HCT116 (cell line): ENCODE measurements around the gene MCTP2. TPM values are rescaled to one million over a fixed set of nuclear protein-coding genes. Genes with fewer than 3 reads are reported as not detected.

Experiments
- ATAC-seq: fragments of 200-7000 bp; cut with Tn5 transposase; 2 replicates; pipeline ENCODE4 v1.9.1; 2020; ENCODE audit warnings: mild to moderate bottlenecking, moderate library complexity
- BruUV-seq: library from RNA; stranded (reverse); fragments of 400-500 nt; replicated peaks from 2 replicates; lab custom pipeline; 2021; lab: Mats Ljungman, UMichigan
- CTCF ChIA-PET: fragments of 300-600 bp; sonication (Branson Sonifier 250); formaldehyde crosslinking; loops from one replicate; lab custom pipeline; 2021; ENCODE audit warnings: antibody characterized with exemption; lab: Charles Lee
- POLR2A ChIA-PET: fragments of 300-600, 350-600 bp; sonication (Branson Sonifier 250); formaldehyde crosslinking; loops from one replicate; lab custom pipeline; 2021; ENCODE audit warnings: antibody characterized with exemption; lab: Charles Lee
- RAD21 ChIA-PET, 2 experiments: fragments of 300-600 bp; sonication (Branson Sonifier 250); formaldehyde crosslinking; loops; one replicate each; lab custom pipeline; 2023; ENCODE audit warnings: low total read pairs in 2 of 2; ENCODE audit not compliant: uncharacterized antibody in 2 of 2, unreplicated experiment in 2 of 2, low non-redundant PET in 1 of 2; lab: Charles Lee
- DNase-seq: peaks from one replicate; pipeline ENCODE4 v3.0.0-alpha.2; 2010; ENCODE audit warnings: low read depth, low spot score
- H2AFZ ChIP-seq: fragments of 200-600 bp; shearing (Covaris generic), sonication (generic); 2 replicates; pipeline ENCODE4 v1.6.1; 2017; ENCODE audit warnings: low read depth, mixed run types, mixed read lengths, antibody characterized with exemption, low read length; ENCODE audit not compliant: poor library complexity, severe bottlenecking
- H3K27ac ChIP-seq: 2 replicates; pipeline ENCODE4 v1.5.1; 2012; ENCODE audit warnings: low read depth, low read length
- H3K27me3 ChIP-seq: fragments of 200-600 bp; sonication (generic); 2 replicates; pipeline ENCODE4 v1.6.1; 2016; ENCODE audit warnings: mixed run types, low read length, mixed read lengths; ENCODE audit not compliant: insufficient read depth
- H3K36me3 ChIP-seq, 2 experiments: fragments of 200-500 bp in 1 of 2; fragments of 200-600 bp in 1 of 2; sonication (Bioruptor generic) in 1 of 2; sonication (generic) in 1 of 2; 2 replicates each; pipeline versions ENCODE4 v1.5.1 to v1.6.1; 2014 to 2016; ENCODE audit warnings: low read length in 2 of 2, inconsistent platforms in 1 of 2, mixed read lengths in 1 of 2, mixed run types in 1 of 2; ENCODE audit not compliant: insufficient read depth in 2 of 2, control insufficient read depth in 1 of 2
- H3K4me1 ChIP-seq, 2 experiments: fragments of 200-600 bp in 1 of 2; sonication (generic) in 1 of 2; 2 replicates each; pipeline versions ENCODE4 v1.5.1 to v1.6.1; 2012 to 2017; ENCODE audit warnings: low read length in 2 of 2, inconsistent platforms in 1 of 2, mild to moderate bottlenecking in 1 of 2, mixed read lengths in 1 of 2, mixed run types in 1 of 2, moderate library complexity in 1 of 2; ENCODE audit not compliant: insufficient read depth in 2 of 2, control insufficient read depth in 1 of 2
- H3K4me2 ChIP-seq: fragments of 200-600 bp; sonication (generic); 2 replicates; pipeline ENCODE4 v1.6.1; 2017; ENCODE audit warnings: mixed run types, low read length, mixed read lengths
- H3K4me3 ChIP-seq, 2 experiments: fragments of 200-600 bp in 1 of 2; sonication (generic) in 1 of 2; replicated peaks in 1 of 2; 2 replicates each; pipeline ENCODE4 v1.5.1; 2011 to 2016; ENCODE audit warnings: low read length in 2 of 2, control low read depth in 1 of 2, low read depth in 1 of 2, mild to moderate bottlenecking in 1 of 2, mixed read lengths in 1 of 2, mixed run types in 1 of 2
- H3K79me2 ChIP-seq: fragments of 200-600 bp; sonication (generic); 2 replicates; pipeline ENCODE4 v1.6.1; 2017; ENCODE audit warnings: mild to moderate bottlenecking, mixed run types, low read length, moderate library complexity, mixed read lengths; ENCODE audit not compliant: insufficient read depth
- H3K9ac ChIP-seq: fragments of 200-600 bp; sonication (generic); 2 replicates; pipeline ENCODE4 v1.6.1; 2016; ENCODE audit warnings: low read length, mixed read lengths
- H3K9me2 ChIP-seq: fragments of 200-600 bp; sonication (generic), shearing (Covaris generic); 2 replicates; pipeline ENCODE4 v1.6.1; 2017; ENCODE audit warnings: mixed run types, mild to moderate bottlenecking, moderate library complexity; ENCODE audit not compliant: insufficient read depth
- H3K9me3 ChIP-seq, 2 experiments: fragments of 200-500 bp in 1 of 2; fragments of 200-600 bp in 1 of 2; sonication (Bioruptor generic) in 1 of 2; sonication (generic) in 1 of 2; 2 replicates each; pipeline ENCODE4 v1.6.1; 2014 to 2017; ENCODE audit warnings: low read length in 2 of 2, mixed read lengths in 2 of 2, inconsistent platforms in 1 of 2, low read depth in 1 of 2, mild to moderate bottlenecking in 1 of 2, mixed run types in 1 of 2, moderate library complexity in 1 of 2; ENCODE audit not compliant: control insufficient read depth in 1 of 2, insufficient read depth in 1 of 2
- H4K20me1 ChIP-seq: fragments of 200-600 bp; sonication (generic), shearing (Covaris generic); 2 replicates; pipeline ENCODE4 v1.6.1; 2017; ENCODE audit warnings: mixed run types, mild to moderate bottlenecking, moderate library complexity; ENCODE audit not compliant: insufficient read depth
- CTCF ChIP-seq, 3 experiments: fragments of 200-600 bp in 1 of 3; sonication (generic) in 1 of 3; IDR thresholded peaks in 2 of 3; conservative IDR thresholded peaks in 1 of 3; 2 replicates each; pipeline ENCODE4 v1.5.1; 2012 to 2017; ENCODE audit warnings: low read depth in 2 of 3, low read length in 2 of 3, antibody characterized with exemption in 1 of 3, borderline replicate concordance in 1 of 3, control low read depth in 1 of 3, mild to moderate bottlenecking in 1 of 3, mixed read lengths in 1 of 3, mixed run types in 1 of 3, moderate library complexity in 1 of 3; ENCODE audit not compliant: insufficient read depth in 1 of 3
- EGR1 ChIP-seq: IDR thresholded peaks from 2 replicates; pipeline ENCODE4 v1.6.1; 2012; ENCODE audit warnings: low read depth
- ELF1 ChIP-seq: IDR thresholded peaks from 2 replicates; pipeline ENCODE4 v1.6.1; 2012; ENCODE audit warnings: low read depth, borderline replicate concordance
- EZH2 ChIP-seq: fragments of 200-600 bp; sonication (generic); IDR thresholded peaks from 2 replicates; pipeline ENCODE4 v1.6.1; 2017; ENCODE audit warnings: antibody characterized with exemption, mixed run types
- EZH2phosphoT487 ChIP-seq: fragments of 200-600 bp; IDR thresholded peaks from 2 replicates; pipeline ENCODE4 v1.6.1; 2018; ENCODE audit warnings: antibody characterized with exemption, borderline replicate concordance
- FOSL1 ChIP-seq: IDR thresholded peaks from 2 replicates; pipeline ENCODE4 v1.6.1; 2012; ENCODE audit warnings: low read depth
- JUND ChIP-seq: IDR thresholded peaks from 2 replicates; pipeline ENCODE4 v1.6.1; 2012
- POLR2AphosphoS5 ChIP-seq: IDR thresholded peaks from 2 replicates; pipeline ENCODE4 v1.6.1; 2011; ENCODE audit warnings: mild to moderate bottlenecking, low read depth, low read length, moderate library complexity
- RAD21 ChIP-seq: IDR thresholded peaks from 2 replicates; pipeline ENCODE4 v1.6.1; 2012; ENCODE audit warnings: low read depth, mild to moderate bottlenecking
- REST ChIP-seq: IDR thresholded peaks from 2 replicates; pipeline ENCODE4 v1.6.1; 2012; ENCODE audit warnings: low read depth
- SIN3A ChIP-seq: IDR thresholded peaks from 2 replicates; pipeline ENCODE4 v1.6.1; 2012; ENCODE audit warnings: low read depth
- TCF7L2 ChIP-seq: IDR thresholded peaks from 2 replicates; pipeline ENCODE4 v1.7.0; 2011; ENCODE audit warnings: borderline replicate concordance, inconsistent platforms; ENCODE audit not compliant: insufficient read depth, insufficient read length; ENCODE audit errors: extremely low read depth
- intact Hi-C: fragments of 100-400 bp; cut with micrococcal nuclease; formaldehyde crosslinking; loops from 2 replicates; pipeline ENCODE4 v1.10.0; 2022
- total RNA-seq: library from RNA; stranded (reverse); gene quantifications from one replicate; pipeline ENCODE4 v1.2.1, GENCODE V29; 2021; ENCODE audit not compliant: unreplicated experiment

The MCTP2 gene
- total RNA-seq, 1 experiment from 2014 or later, result 12.9 TPM

GRCh38 chr15:94346282-94346681 lies 114.9 kb downstream of the MCTP2 start:
- no TSS peak for BruUV-seq
- no peak for DNase-seq
- H3K4me2 ChIP-seq, result no peak overlapping the region
- H3K9me3 ChIP-seq, result no peaks in the 10 kb centered on the region
- intact Hi-C loops, result no loop called here
- no peak overlapping the region for H2AFZ ChIP-seq
- H3K9me2 ChIP-seq, result no peaks in the 10 kb centered on the region
- no peaks in the 10 kb centered on the region for H3K4me1 ChIP-seq
- RAD21 ChIA-PET, result no interaction called here
- H3K4me3 ChIP-seq, result no peak overlapping the region
- no peak overlapping the region for H3K27ac ChIP-seq
- H3K36me3 ChIP-seq, result no peaks in the 10 kb centered on the region
- H3K9ac ChIP-seq, result no peak overlapping the region
- no peak for TF ChIP-seq EZH2
- TF ChIP-seq POLR2AphosphoS5, result no peak
- TF ChIP-seq SIN3A, result no peak
- TF ChIP-seq RAD21, result no peak
- no peak for TF ChIP-seq CTCF (IDR thresholded peaks at IDR 0.05 in 2 of 3, conservative IDR thresholded peaks at IDR 0.05 in 1 of 3; ENCODE audit: borderline replicate concordance in 1 of 3, insufficient read depth in 1 of 3, low read depth in 2 of 3, low read length in 2 of 3)
- TF ChIP-seq TCF7L2, result no peak
- no peak for TF ChIP-seq EZH2phosphoT487
- TF ChIP-seq, all 23 proteins: peak for 0
- Histone ChIP-seq H3K79me2 (no peaks in the 10 kb centered on the region), H4K20me1 (no peaks in the 10 kb centered on the region), H3K27me3 (no peaks in the 10 kb centered on the region)
- ChIA-PET CTCF (interaction anchor here (1.0 kb wide), 1 partner anchor 19 kb away, joined by 3 read pairs; no protein-coding TSS in a partner anchor), POLR2A (no interaction called here)
- ATAC-seq, result no peak

GRCh38 chr15:94348084-94348483 lies 116.7 kb downstream of the MCTP2 start:
- intact Hi-C loops, result no loop called here
- ATAC-seq, result no peak
- Histone ChIP-seq H2AFZ (no peak overlapping the region), H3K79me2 (no peaks in the 10 kb centered on the region), H3K27ac (no peak overlapping the region), H4K20me1 (no peaks in the 10 kb centered on the region), H3K36me3 (no peaks in the 10 kb centered on the region), H3K9me3 (no peaks in the 10 kb centered on the region), H3K4me3 (no peak overlapping the region), H3K27me3 (no peaks in the 10 kb centered on the region), H3K9ac (no peak overlapping the region), H3K4me2 (no peak overlapping the region), H3K9me2 (no peaks in the 10 kb centered on the region), H3K4me1 (no peaks in the 10 kb centered on the region)
- BruUV-seq, result no TSS peak
- CTCF ChIA-PET, result no interaction called here
- POLR2A ChIA-PET, result no interaction called here
- no peak for DNase-seq
- RAD21 ChIA-PET, result no interaction called here
- TF ChIP-seq EGR1 (no peak), SIN3A (no peak), POLR2AphosphoS5 (no peak), FOSL1 (no peak), REST (no peak), CTCF (IDR thresholded peaks at IDR 0.05 in 2 of 3, conservative IDR thresholded peaks at IDR 0.05 in 1 of 3; ENCODE audit: borderline replicate concordance in 1 of 3, insufficient read depth in 1 of 3, low read depth in 2 of 3, low read length in 2 of 3) (no peak), ELF1 (no peak), JUND (no peak)
